Activated naive CD4-positive, alpha-beta T cell treated with anti-CD3 and anti-CD28 coated beads for 36 hours (primary cell): ENCODE data around the gene SLC38A11. TPM values are rescaled to one million over a fixed set of nuclear protein-coding genes. Genes with fewer than 3 reads are reported as not detected.

Experiments used
- CTCF ChIA-PET: fragments of 350-600 bp; sonication (Branson Sonifier 250); formaldehyde crosslinking; loops from one replicate; lab custom pipeline; 2021; ENCODE audit warnings: antibody characterized with exemption; lab: Charles Lee
- DNase-seq: peaks from one replicate; pipeline ENCODE4 v3.0.0-alpha.2; 2020
- H3K27ac Mint-ChIP-seq: one replicate; pipeline ENCODE4 v1.8.0; 2021; ENCODE audit warnings: mild to moderate bottlenecking, mixed read lengths
- H3K27me3 Mint-ChIP-seq: one replicate; pipeline ENCODE4 v1.8.0; 2021; ENCODE audit warnings: low read depth, mixed read lengths
- H3K36me3 Mint-ChIP-seq: one replicate; pipeline ENCODE4 v1.8.0; 2021; ENCODE audit warnings: low read depth, mixed read lengths
- H3K4me1 Mint-ChIP-seq: one replicate; pipeline ENCODE4 v1.8.0; 2021; ENCODE audit warnings: low read depth, mixed read lengths
- H3K4me3 Mint-ChIP-seq: one replicate; pipeline ENCODE4 v1.8.0; 2021; ENCODE audit warnings: mild to moderate bottlenecking, moderate library complexity, mixed read lengths
- H3K9me3 Mint-ChIP-seq: one replicate; pipeline ENCODE4 v1.8.0; 2021; ENCODE audit warnings: mixed read lengths
- intact Hi-C: fragments of 100-400 bp; cut with micrococcal nuclease; formaldehyde crosslinking; loops from one replicate; pipeline ENCODE4 v1.15.1; 2023
- total RNA-seq, 2 experiments: library from RNA; stranded (reverse); gene quantifications; one replicate each; pipeline ENCODE4 v1.2.3, GENCODE V29; 2021

The SLC38A11 gene
- total RNA-seq, 2 experiments from 2014 or later, result not detected

DNA sequence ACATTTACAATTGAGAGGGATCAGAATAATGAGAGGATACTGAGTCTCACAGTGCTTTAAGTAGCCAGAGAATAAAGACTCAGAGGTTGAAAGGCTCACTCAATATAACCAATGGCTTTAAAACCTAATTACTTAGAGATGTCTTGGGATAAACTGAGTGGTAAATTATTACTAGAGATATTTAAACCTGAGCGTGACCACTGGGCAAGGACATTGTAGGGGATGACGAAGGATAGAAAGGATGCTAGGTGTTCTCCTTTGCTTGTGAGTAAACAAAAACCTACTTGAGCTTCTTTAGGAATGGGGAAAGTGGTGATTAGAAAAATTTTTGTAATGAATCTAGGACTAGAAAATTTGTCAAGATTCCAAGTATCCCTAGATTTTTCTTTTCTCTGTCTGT is 12.0 kb upstream of the SLC38A11 start:
- DNase-seq, result no peak
- Mint-ChIP-seq H3K4me1 (peaks cover 2% of the 10 kb centered on the region), H3K4me3 (no peak overlapping the region), H3K9me3 (no peaks in the 10 kb centered on the region), H3K27ac (no peak overlapping the region), H3K27me3 (no peaks in the 10 kb centered on the region), H3K36me3 (no peaks in the 10 kb centered on the region)
- CTCF ChIA-PET, result interaction anchor here (1.1 kb wide), 1 partner anchor 17 kb away, joined by 3 read pairs; no protein-coding TSS in a partner anchor
- intact Hi-C loops, result no loop called here

DNA sequence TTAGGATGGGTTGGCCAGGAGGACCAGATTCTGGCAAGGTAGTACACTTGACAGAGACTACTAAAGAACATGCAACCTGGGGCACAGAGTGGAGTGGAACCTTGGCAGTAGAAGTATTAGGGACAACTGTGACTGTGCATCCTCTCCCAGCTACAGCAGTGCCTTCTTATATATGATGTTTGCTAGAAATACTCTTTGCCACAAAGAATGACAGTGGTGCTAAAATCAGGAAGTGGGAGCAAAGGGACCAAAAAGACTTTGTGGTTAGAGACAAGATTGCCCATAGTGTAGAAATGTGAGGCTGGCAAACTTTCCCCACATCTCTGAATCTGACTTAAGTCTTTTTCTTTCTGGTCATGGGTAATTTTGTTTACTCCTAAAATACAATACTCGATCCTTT is 9.4 kb upstream of the SLC38A11 start:
- H3K4me3 Mint-ChIP-seq, result no peak overlapping the region
- no peaks in the 10 kb centered on the region for H3K27me3 Mint-ChIP-seq
- CTCF ChIA-PET, result no interaction called here
- no peak overlapping the region for H3K27ac Mint-ChIP-seq
- no peaks in the 10 kb centered on the region for H3K9me3 Mint-ChIP-seq
- intact Hi-C loops, result no loop called here
- DNase-seq, result no peak
- no peaks in the 10 kb centered on the region for H3K36me3 Mint-ChIP-seq
- peaks cover 2% of the 10 kb centered on the region for H3K4me1 Mint-ChIP-seq

DNA sequence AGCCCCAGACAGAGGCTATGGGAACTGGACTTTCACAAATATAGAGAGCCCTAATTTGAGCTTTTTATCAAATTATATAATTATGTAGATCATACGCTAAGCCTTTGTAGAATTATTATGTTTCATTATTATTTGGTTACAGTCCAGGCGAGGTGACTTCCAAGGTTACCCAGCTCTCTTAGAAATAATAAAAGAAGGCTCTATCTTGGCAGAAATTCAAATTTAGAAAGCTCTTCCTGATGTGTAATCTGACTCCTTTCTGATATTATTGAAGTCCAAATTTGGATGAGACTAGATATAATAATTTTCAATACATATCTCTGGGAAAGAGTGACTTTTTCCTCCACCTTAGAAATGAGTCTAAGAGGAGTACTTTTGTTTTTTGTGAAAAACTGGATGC is 4.8 kb upstream of the SLC38A11 start:
- CTCF ChIA-PET, result no interaction called here
- intact Hi-C loops, result no loop called here
- H3K36me3 Mint-ChIP-seq, result no peaks in the 10 kb centered on the region
- no peak overlapping the region for H3K27ac Mint-ChIP-seq
- DNase-seq, result no peak
- H3K4me3 Mint-ChIP-seq, result no peak overlapping the region
- peaks cover 3% of the 10 kb centered on the region for H3K27me3 Mint-ChIP-seq
- H3K9me3 Mint-ChIP-seq, result no peaks in the 10 kb centered on the region
- peaks cover 2% of the 10 kb centered on the region for H3K4me1 Mint-ChIP-seq

DNA sequence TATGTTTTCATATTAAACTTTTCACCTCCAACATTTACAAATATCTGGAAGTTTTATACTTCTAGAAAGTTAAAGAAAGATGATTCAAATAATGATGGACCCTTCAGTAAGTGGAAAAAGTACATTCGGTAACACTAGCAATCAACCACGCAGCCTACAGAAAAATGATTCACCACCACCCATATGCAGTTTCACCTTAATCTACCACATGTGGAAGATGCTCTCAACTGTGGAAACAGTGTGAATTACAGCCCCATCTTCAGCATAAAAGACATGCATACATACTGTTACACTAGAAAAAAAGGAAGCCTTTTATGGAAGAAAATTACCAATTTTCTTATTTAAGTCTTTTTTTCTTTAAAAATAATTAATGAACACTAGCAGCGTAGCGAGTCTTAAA is 1.1 kb downstream of the SLC38A11 start:
- H3K9me3 Mint-ChIP-seq, result no peaks in the 10 kb centered on the region
- intact Hi-C loops, result loop anchor here (2.0 kb wide), 1 partner anchor 41 kb away; no protein-coding TSS in a partner anchor
- no peak for DNase-seq
- no peak overlapping the region for H3K4me3 Mint-ChIP-seq
- CTCF ChIA-PET, result interaction anchor here (0.7 kb wide), 1 partner anchor 676 kb away, joined by 4 read pairs; no protein-coding TSS in a partner anchor
- no peak overlapping the region for H3K27ac Mint-ChIP-seq
- no peaks in the 10 kb centered on the region for H3K4me1 Mint-ChIP-seq
- H3K27me3 Mint-ChIP-seq, result peaks cover 24% of the 10 kb centered on the region
- no peaks in the 10 kb centered on the region for H3K36me3 Mint-ChIP-seq

DNA sequence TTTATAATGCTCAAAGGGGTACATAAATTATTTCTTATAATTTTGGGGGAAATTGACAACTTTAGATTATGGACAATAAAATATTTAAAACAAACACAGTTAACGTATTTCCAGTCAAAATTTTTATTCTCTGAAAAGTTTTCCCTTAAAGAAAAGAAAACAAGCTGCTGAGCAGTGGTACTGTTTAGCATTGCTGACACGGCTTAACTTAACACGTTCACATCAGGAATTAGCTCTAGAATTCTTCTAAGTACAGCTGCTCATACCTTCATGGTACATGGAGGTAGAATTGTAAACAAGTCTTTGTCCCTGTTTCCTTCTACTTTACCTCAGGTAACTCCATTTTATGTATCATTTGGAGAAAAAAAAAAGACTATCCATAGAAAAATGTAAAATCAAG is 2.0 kb downstream of the SLC38A11 start:
- H3K4me3 Mint-ChIP-seq, result no peak overlapping the region
- peaks cover 24% of the 10 kb centered on the region for H3K27me3 Mint-ChIP-seq
- no peak for DNase-seq
- H3K36me3 Mint-ChIP-seq, result no peaks in the 10 kb centered on the region
- H3K9me3 Mint-ChIP-seq, result no peaks in the 10 kb centered on the region
- no peaks in the 10 kb centered on the region for H3K4me1 Mint-ChIP-seq
- H3K27ac Mint-ChIP-seq, result no peak overlapping the region
- CTCF ChIA-PET, result interaction anchor here (0.7 kb wide), 1 partner anchor 676 kb away, joined by 4 read pairs; no protein-coding TSS in a partner anchor
- intact Hi-C loops, result no loop called here

DNA sequence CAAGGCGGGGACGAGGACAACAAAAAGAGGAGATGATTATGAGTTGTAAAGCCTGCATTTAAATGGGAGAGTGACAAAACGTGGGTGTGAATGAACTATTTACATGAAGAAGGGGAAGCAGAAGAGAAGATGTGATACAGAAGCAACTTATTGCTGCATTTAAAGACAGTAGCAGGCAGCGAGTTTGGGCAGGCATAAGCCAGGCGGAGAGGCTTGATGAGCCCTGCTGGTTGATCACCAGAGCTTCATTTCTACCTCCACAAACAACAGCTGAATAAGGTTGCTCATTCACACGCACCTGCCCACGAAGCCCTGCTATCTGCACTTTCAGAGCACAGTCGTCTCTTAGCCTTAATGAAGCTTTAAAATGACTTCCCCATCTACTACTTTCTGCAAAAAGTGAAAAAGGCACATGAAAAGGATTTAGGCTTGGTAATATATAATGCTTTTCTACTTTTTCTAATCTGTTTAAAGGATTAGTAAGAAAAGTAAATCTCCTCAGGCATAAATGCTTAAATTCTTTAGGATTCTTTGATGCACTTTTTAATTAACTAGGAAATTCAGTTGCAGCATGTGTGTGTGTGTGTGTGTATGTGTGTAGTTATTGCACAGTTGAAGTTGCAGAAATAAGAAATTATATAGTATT is 3.1 kb downstream of the SLC38A11 start:
- no peak overlapping the region for H3K4me3 Mint-ChIP-seq
- CTCF ChIA-PET, result no interaction called here
- no peaks in the 10 kb centered on the region for H3K4me1 Mint-ChIP-seq
- peaks cover 24% of the 10 kb centered on the region for H3K27me3 Mint-ChIP-seq
- no peaks in the 10 kb centered on the region for H3K9me3 Mint-ChIP-seq
- H3K36me3 Mint-ChIP-seq, result no peaks in the 10 kb centered on the region
- intact Hi-C loops, result no loop called here
- H3K27ac Mint-ChIP-seq, result no peak overlapping the region
- DNase-seq, result no peak

DNA sequence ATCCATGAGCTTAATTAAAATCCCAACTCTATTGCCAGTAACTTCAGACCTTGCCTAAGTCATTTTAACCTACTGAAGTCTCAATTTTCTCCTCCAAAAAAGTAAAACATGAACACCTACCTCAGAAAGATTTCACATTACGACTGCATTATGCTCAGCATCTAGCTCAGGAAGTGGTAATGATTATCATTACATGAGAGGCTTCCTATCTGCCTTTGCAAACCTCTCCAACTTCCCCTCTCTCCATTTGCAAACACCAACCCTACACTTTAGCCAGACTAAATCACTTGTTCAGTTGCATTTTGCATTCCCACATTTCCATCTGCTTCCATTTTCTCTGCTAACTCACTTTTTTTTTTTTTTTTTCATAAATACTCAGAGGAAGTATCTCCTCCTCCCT is 6.8 kb downstream of the SLC38A11 start:
- intact Hi-C loops, result no loop called here
- H3K27ac Mint-ChIP-seq, result no peak overlapping the region
- CTCF ChIA-PET, result interaction anchor here (1.0 kb wide), 1 partner anchor 106 kb away, joined by 4 read pairs; no protein-coding TSS in a partner anchor
- no peaks in the 10 kb centered on the region for H3K9me3 Mint-ChIP-seq
- H3K4me3 Mint-ChIP-seq, result no peak overlapping the region
- peaks cover 18% of the 10 kb centered on the region for H3K27me3 Mint-ChIP-seq
- H3K36me3 Mint-ChIP-seq, result no peaks in the 10 kb centered on the region
- H3K4me1 Mint-ChIP-seq, result no peaks in the 10 kb centered on the region
- no peak for DNase-seq

DNA sequence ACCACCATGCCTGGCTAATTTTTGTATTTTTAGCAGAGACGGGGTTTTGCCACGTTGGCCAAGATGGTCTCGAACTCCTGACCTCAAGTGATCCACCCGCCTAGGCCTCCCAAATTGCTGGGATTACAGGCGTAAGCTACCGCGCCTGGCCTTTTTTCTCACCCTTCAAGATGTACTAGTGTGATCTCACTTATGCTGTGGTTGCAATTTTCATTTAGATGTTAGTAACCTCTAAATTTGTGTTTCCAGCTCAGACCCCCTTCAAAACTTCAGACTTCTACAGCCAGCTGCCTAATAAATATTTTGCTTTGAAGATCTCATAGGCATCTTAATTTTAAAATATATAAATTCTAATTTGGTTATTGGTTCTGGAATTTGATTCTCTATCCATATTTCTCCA is 8.0 kb downstream of the SLC38A11 start:
- no peak for DNase-seq
- no peaks in the 10 kb centered on the region for H3K36me3 Mint-ChIP-seq
- intact Hi-C loops, result no loop called here
- peaks cover 18% of the 10 kb centered on the region for H3K27me3 Mint-ChIP-seq
- no peaks in the 10 kb centered on the region for H3K4me1 Mint-ChIP-seq
- CTCF ChIA-PET, result no interaction called here
- no peak overlapping the region for H3K4me3 Mint-ChIP-seq
- no peaks in the 10 kb centered on the region for H3K9me3 Mint-ChIP-seq
- H3K27ac Mint-ChIP-seq, result no peak overlapping the region

DNA sequence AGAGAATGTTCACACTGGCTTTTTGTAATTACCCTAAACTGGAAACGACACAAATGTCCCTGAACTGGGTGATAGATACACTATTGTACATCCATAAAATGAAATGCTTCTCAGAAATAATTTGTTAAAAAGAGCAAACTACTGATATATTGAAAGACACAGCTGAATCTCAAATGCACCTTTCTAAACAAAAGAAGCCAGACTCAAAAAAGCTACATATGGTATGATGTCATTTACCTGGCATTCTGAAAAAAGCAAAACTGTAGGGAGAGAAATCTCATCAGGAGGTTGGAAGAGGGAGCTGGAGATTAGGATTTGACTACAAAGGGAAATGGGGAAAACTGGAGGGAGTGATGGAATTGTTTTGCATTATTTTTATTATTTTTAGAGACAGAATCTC is 12.0 kb downstream of the SLC38A11 start:
- intact Hi-C loops, result no loop called here
- no peaks in the 10 kb centered on the region for H3K9me3 Mint-ChIP-seq
- peaks cover 2% of the 10 kb centered on the region for H3K27me3 Mint-ChIP-seq
- CTCF ChIA-PET, result no interaction called here
- no peaks in the 10 kb centered on the region for H3K4me1 Mint-ChIP-seq
- no peak overlapping the region for H3K27ac Mint-ChIP-seq
- DNase-seq, result no peak
- H3K36me3 Mint-ChIP-seq, result no peaks in the 10 kb centered on the region
- H3K4me3 Mint-ChIP-seq, result no peak overlapping the region

DNA sequence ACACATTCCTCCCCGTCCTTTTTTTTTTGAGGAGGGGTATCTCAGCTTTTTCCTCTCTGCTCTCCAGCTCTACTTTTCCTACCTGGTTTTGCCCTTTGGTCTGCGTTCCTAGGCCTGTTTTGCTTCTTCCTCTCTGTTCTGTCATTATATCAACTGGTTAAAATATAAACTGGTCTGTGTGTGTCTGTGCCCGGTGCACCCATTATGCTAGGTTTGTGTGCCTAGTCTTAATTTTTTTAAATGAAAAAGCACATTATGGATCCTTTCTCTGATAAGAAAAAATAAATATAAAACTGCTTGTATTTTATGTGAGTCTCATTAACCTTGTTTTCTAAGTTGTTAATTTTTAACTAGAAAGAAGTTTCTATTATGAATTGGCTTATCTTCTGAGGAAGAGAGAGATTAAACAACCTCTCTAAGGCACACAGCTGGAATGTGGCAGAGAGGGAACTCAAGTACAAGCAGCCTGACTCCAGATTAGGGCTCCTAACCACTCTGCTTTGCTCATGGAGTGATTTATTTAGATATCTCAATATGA is 17.4 kb downstream of the SLC38A11 start:
- Mint-ChIP-seq H3K9me3 (no peaks in the 10 kb centered on the region), H3K4me3 (no peak overlapping the region), H3K27ac (no peak overlapping the region), H3K27me3 (no peaks in the 10 kb centered on the region), H3K36me3 (no peaks in the 10 kb centered on the region), H3K4me1 (no peaks in the 10 kb centered on the region)
- CTCF ChIA-PET, result no interaction called here
- no peak for DNase-seq
- intact Hi-C loops, result no loop called here

DNA sequence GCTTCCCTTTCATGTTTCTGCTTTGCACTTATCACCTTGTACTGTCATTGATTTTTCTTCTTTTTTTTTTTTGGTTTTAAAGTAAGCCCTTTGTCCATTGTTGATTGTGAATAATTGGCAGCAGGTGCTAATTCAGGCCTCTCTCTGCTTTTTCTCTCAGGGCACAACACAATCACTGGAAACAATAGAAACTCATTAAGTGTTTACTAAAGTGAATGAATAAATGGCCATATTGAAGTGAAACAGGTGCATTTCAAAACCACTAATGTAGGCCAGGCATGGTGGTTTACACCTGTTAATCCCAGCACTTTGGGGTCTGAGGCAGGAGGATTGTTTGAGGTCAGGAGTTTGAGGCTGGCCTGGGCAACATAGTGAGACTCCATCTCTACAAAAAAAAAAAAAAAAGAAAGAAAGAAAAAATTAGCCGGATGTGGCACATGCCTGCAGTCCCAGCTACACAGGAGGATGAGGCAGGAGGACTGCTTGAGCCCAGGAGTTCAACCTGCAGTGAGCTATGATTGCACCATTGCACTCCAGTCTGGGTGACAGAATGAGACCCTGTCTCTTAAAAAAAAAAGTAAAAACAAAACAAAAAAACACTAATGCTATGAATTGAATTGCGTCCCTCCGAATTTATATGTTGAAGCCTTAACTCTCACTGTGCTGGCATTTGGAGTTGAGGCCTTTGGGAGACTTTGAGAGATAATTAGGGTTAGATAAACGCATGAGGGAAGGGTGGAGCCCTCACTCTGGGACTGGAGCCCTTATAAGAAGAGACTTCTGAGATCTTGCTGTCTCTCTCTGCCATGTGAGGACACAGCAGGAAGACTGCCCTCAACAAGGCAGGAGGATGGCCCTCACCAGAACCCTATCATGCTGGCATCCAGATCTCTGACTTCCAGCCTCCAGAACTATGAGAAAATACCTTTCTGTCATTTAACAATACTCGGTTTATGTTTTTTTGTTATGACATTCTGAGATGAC is 19.9 kb downstream of the SLC38A11 start:
- Mint-ChIP-seq H3K27me3 (peaks cover 2% of the 10 kb centered on the region), H3K36me3 (no peaks in the 10 kb centered on the region), H3K9me3 (peaks cover 4% of the 10 kb centered on the region), H3K27ac (no peak overlapping the region), H3K4me3 (no peak overlapping the region), H3K4me1 (no peaks in the 10 kb centered on the region)
- CTCF ChIA-PET, result no interaction called here
- no peak for DNase-seq
- intact Hi-C loops, result no loop called here

DNA sequence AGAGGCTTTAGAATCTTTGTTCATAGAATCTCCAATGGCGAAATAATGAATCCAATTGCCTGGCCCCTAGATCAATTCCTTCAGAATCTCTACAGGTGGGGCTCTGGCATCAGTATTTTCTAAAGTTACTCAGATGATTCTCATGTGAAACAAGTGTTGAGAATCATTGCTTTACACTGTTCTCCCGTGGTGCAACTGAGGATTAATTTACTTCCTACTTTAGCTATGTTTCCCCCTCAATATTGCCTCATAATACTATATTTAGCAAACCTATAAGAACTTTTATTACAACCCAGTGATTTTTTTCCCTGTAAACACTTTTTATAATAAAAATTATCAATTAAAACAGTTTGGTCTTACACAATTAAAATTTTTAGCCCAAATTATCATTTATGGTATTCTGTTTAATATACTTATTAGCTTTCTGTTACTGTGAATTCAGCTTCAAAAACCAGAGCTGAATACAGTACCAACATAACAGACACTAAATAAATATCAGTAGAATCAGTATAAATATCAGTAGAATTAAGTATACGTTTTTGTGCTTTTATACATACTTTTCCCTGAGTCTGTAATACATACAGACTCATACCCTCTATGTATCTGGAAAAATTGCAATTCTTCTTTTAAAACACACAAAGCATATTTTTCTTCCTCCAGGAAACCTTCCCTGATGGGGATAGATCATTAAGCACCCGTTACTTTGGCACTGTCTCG is 20.8 kb downstream of the SLC38A11 start:
- H3K27me3 Mint-ChIP-seq, result peaks cover 2% of the 10 kb centered on the region
- no peak overlapping the region for H3K4me3 Mint-ChIP-seq
- H3K27ac Mint-ChIP-seq, result no peak overlapping the region
- CTCF ChIA-PET, result no interaction called here
- H3K36me3 Mint-ChIP-seq, result no peaks in the 10 kb centered on the region
- no peak for DNase-seq
- intact Hi-C loops, result loop anchor here (5.0 kb wide), 1 partner anchor 362 kb away; no protein-coding TSS in a partner anchor
- no peaks in the 10 kb centered on the region for H3K4me1 Mint-ChIP-seq
- peaks cover 4% of the 10 kb centered on the region for H3K9me3 Mint-ChIP-seq
